A549 (cell line): ENCODE results near the gene F5. TPM values are rescaled to one million over a fixed set of nuclear protein-coding genes. Genes with fewer than 3 reads are reported as not detected.
"Not testable (repeated sequence)": the region's sequence is repeated elsewhere in the genome, so short reads cannot be mapped to it uniquely, and the experiment has no call there.

Source experiments
- ATAC-seq, 2 experiments: fragments of 200-7000 bp in 1 of 2; fragments of >200 bp in 1 of 2; cut with Nextera tagmentation in 1 of 2; cut with Tn5 transposase in 1 of 2; 3 replicates each; pipeline versions ENCODE4 v1.8.0 to v1.9.1; 2018 to 2020; ENCODE audit warnings: mild to moderate bottlenecking in 1 of 2, moderate library complexity in 1 of 2
- CTCF ChIA-PET: fragments of 300-600 bp; sonication (Branson Sonifier 250); formaldehyde crosslinking; extraction: SDS; loops from one replicate; lab custom pipeline; 2021; ENCODE audit warnings: antibody characterized with exemption, inconsistent platforms; lab: Yijun Ruan, JAX
- POLR2A ChIA-PET: fragments of 350-600 bp; formaldehyde crosslinking; extraction: SDS; loops from one replicate; lab custom pipeline; 2021; ENCODE audit warnings: antibody characterized with exemption, inconsistent platforms; lab: Yijun Ruan, JAX
- DNase-seq, 2 experiments: peaks; one replicate each; pipeline versions ENCODE4 v3.0.0 to v3.0.0-alpha.2; 2011 to 2016; ENCODE audit warnings: low read depth in 1 of 2, low spot score in 1 of 2
- FAIRE-seq: peaks from 2 replicates; lab custom pipeline; 2011; peaks lifted over from hg19 to GRCh38; lab: Jason Lieb, UNC
- H3K27ac ChIP-seq, 2 experiments: fragments of >200 bp; sonication (Bioruptor Twin); formaldehyde crosslinking; 3 replicates each; pipeline ENCODE4 v1.5.1; 2016 to 2017
- H3K4me1 ChIP-seq: fragments of >200 bp; sonication (Bioruptor Twin); formaldehyde crosslinking; 3 replicates; pipeline ENCODE4 v1.6.1; 2016
- H3K4me2 ChIP-seq: fragments of >200 bp; sonication (Bioruptor Twin); formaldehyde crosslinking; 3 replicates; pipeline ENCODE4 v1.6.1; 2016
- H3K4me3 ChIP-seq: fragments of >200 bp; sonication (Bioruptor Twin); formaldehyde crosslinking; 3 replicates; pipeline ENCODE4 v1.5.1; 2016
- H3K9me3 ChIP-seq: fragments of >200 bp; sonication (Bioruptor Twin); formaldehyde crosslinking; 3 replicates; pipeline ENCODE4 v1.6.1; 2016
- CHD4 ChIP-seq: fragments of 200-600 bp; sonication (generic); IDR thresholded peaks from 2 replicates; pipeline ENCODE4 v1.6.1; 2016; ENCODE audit warnings: antibody characterized with exemption, mild to moderate bottlenecking, borderline replicate concordance
- EHMT2 ChIP-seq: fragments of 200-600 bp; sonication (generic); IDR thresholded peaks from 2 replicates; pipeline ENCODE4 v1.6.1; 2016; ENCODE audit warnings: antibody characterized with exemption, low read depth, mild to moderate bottlenecking, moderate library complexity
- FOSB ChIP-seq: fragments of 250-450 bp; sonication (Bioruptor Pico); IDR thresholded peaks from 2 replicates; pipeline ENCODE4 v1.5.0; 2020; ENCODE audit warnings: mild to moderate bottlenecking, moderate library complexity
- FOSL2 ChIP-seq, 2 experiments: fragments of 450-650 bp in 1 of 2; fragments of >200 bp in 1 of 2; sonication (Bioruptor Twin) in 1 of 2; formaldehyde crosslinking; IDR thresholded peaks; 2 replicates each; pipeline versions ENCODE4 v1.5.0 to v1.6.1; 2016 to 2020; ENCODE audit warnings: mild to moderate bottlenecking in 1 of 2, moderate library complexity in 1 of 2
- HEYL ChIP-seq: fragments of 250-450 bp; sonication (Bioruptor Pico); IDR thresholded peaks from 2 replicates; pipeline ENCODE4 v1.8.0; 2021; ENCODE audit warnings: mild to moderate bottlenecking, moderate library complexity
- HOXB5 ChIP-seq: fragments of 250-450 bp; sonication (Bioruptor Pico); IDR thresholded peaks from 2 replicates; pipeline ENCODE4 v1.5.0; 2020; ENCODE audit warnings: mild to moderate bottlenecking, moderate library complexity
- JUNB ChIP-seq: fragments of >200 bp; sonication (Bioruptor Twin); formaldehyde crosslinking; IDR thresholded peaks from 2 replicates; pipeline ENCODE4 v1.6.1; 2016
- KDM5A ChIP-seq: fragments of 200-600 bp; sonication (generic); IDR thresholded peaks from 2 replicates; pipeline ENCODE4 v1.6.1; 2016; ENCODE audit warnings: antibody characterized with exemption, mild to moderate bottlenecking
- MAX ChIP-seq: IDR thresholded peaks from 2 replicates; pipeline ENCODE4 v1.6.1; 2012
- MAZ ChIP-seq: fragments of 150-350 bp; IDR thresholded peaks from 2 replicates; pipeline ENCODE4 v1.6.1; 2014; ENCODE audit warnings: antibody characterized with exemption, low read depth, low read length, borderline replicate concordance
- NPAS2 ChIP-seq: fragments of 250-450 bp; sonication (Bioruptor Pico); IDR thresholded peaks from 2 replicates; pipeline ENCODE4 v1.8.0; 2022; ENCODE audit warnings: mild to moderate bottlenecking, moderate library complexity, borderline replicate concordance
- POLR2A ChIP-seq: IDR thresholded peaks from 2 replicates; pipeline ENCODE4 v1.6.1; 2012; ENCODE audit warnings: mild to moderate bottlenecking, low read length
- RARB ChIP-seq: fragments of 250-450 bp; sonication (Bioruptor Pico); IDR thresholded peaks from 2 replicates; pipeline ENCODE4 v1.8.0; 2021; ENCODE audit warnings: mild to moderate bottlenecking, moderate library complexity
- RNF2 ChIP-seq: fragments of 200-600 bp; sonication (generic); IDR thresholded peaks from 2 replicates; pipeline ENCODE4 v1.6.1; 2016; ENCODE audit warnings: low read depth, mild to moderate bottlenecking, antibody characterized with exemption, moderate library complexity, borderline replicate concordance
- TP53 ChIP-seq: fragments of 250-450 bp; sonication (Bioruptor Pico); IDR thresholded peaks from 2 replicates; pipeline ENCODE4 v1.5.0; 2021; ENCODE audit warnings: mild to moderate bottlenecking, moderate library complexity
- ZFP36 ChIP-seq: fragments of 450-650 bp; IDR thresholded peaks from 2 replicates; pipeline ENCODE4 v1.6.1; 2014; ENCODE audit warnings: borderline replicate concordance; ENCODE audit not compliant: partially characterized antibody
- ZNF302 ChIP-seq: fragments of 250-450 bp; sonication (Bioruptor Pico); IDR thresholded peaks from 2 replicates; pipeline ENCODE4 v1.9.0; 2021; ENCODE audit warnings: inconsistent platforms, mild to moderate bottlenecking, moderate library complexity
- WGBS: methylation state at CpG from one replicate; pipeline ENCODE4 v1.1.6; 2017; ENCODE audit errors: missing lambda C conversion rate; 5-methylcytosine and 5-hydroxymethylcytosine counted together
- polyA plus RNA-seq, 4 experiments: library from polyadenylated mRNA; depleted of rRNA in 3 of 4; stranded (reverse); fragments of >200 nt; fragmentation: RNase III in 1 of 4; extraction: RNeasy Plus Mini Kit Qiagen cat#74134 plus additional on column Dnase treatment in 1 of 4; gene quantifications; 2 replicates in 3 of 4; 3 replicates in 1 of 4; pipeline ENCODE4 v1.2.3, GENCODE V29; 2011 to 2017
- TF ChIP-seq, protein P1 (sequence below): fragments of 150-350 bp; IDR thresholded peaks from 2 replicates; pipeline ENCODE4 v1.6.1; 2014; ENCODE audit warnings: low read depth, mild to moderate bottlenecking, low read length

The F5 gene
- polyA plus RNA-seq, 2 of the 4 experiments (the other 2 are of a cell fraction) = 0.04 to 0.36 TPM

DNA sequence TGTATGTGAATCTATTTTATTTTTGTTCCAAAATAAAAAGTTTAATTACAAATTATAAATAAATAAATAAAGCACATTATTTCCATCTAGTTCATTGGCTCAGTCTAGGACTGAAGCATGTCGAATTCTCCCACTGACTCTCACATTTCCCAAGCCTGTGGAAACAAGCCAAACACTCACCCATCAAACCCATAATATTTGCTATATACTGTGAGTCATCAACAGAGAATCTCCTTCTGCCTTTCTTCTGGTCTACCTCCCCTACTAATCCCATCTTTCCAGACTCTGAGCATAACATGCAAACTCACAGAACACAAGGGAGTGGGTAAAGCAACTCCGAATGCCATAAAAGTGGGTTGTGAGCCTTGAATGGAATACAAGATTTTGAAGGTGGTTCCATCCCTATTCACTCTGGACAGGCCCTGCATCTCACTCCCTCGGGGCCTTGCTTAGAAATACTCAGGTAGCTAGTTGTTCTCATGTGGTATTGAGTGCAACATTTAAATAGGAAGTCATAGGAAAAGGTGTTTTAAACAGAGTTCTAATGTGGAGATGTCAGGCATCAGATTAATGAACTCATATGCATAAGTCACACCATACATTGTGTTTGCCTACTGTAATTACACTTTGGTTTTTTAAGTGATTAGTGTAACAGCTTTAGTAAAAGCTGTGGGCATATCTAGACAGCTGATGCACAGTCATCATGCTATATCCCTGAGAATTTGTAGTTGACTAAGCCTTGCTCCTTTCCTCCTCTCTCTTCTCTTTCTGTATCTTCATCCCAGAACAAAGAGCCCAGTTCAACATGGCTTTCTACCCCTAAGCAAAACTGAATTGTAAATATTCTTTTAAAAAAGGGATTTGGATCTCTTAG is 47.0 kb downstream of the F5 start:
- WGBS = 10% methylated on average over 3 of the region's 3 CpGs
- peak in 1 of 2 experiments; percentile 53 for DNase-seq
- peak; percentile 80 to 87 for ATAC-seq
- no peak for TF ChIP-seq MAX
- TF ChIP-seq JUNB = peak; percentile 37; the same call in 1 of the 2 replicates
- peak; percentile 44; the same call in 1 of the 2 replicates for TF ChIP-seq FOSL2 (IDR thresholded peaks at IDR 0.05)
- TF ChIP-seq FOSL2 (CRISPR knock-in tag; IDR thresholded peaks at IDR 0.05) = peak; percentile 64
- Histone ChIP-seq H3K4me2 (peak overlapping the region; percentile 44), H3K4me1 (peaks cover 11% of the 10 kb centered on the region), H3K27ac (no peak overlapping the region; a peak in 1 of 6 replicates), H3K4me3 (no peak overlapping the region), H3K9me3 (no peaks in the 10 kb centered on the region)
- FAIRE-seq = no peak
- CTCF ChIA-PET = interaction anchor here (0.8 kb wide), 1 partner anchor 36 kb away, joined by 3 read pairs; no protein-coding TSS in a partner anchor
- POLR2A ChIA-PET = no interaction called here

GRCh38 chr1:169534653-169535052 is 51.6 kb downstream of the F5 start:
- H3K4me2 ChIP-seq = no peak overlapping the region
- ChIA-PET CTCF (no interaction called here), POLR2A (no interaction called here)
- no peak overlapping the region for H3K4me3 ChIP-seq
- WGBS = 53% methylated on average over 2 of the region's 2 CpGs
- peaks cover 11% of the 10 kb centered on the region for H3K4me1 ChIP-seq
- no peak for DNase-seq
- TF ChIP-seq, protein P1, sequence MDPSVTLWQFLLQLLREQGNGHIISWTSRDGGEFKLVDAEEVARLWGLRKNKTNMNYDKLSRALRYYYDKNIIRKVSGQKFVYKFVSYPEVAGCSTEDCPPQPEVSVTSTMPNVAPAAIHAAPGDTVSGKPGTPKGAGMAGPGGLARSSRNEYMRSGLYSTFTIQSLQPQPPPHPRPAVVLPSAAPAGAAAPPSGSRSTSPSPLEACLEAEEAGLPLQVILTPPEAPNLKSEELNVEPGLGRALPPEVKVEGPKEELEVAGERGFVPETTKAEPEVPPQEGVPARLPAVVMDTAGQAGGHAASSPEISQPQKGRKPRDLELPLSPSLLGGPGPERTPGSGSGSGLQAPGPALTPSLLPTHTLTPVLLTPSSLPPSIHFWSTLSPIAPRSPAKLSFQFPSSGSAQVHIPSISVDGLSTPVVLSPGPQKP = no peak
- TF ChIP-seq ZFP36 (no peak), KDM5A (no peak), MAZ (no peak), POLR2A (no peak), HEYL (CRISPR knock-in tag) (no peak), NPAS2 (CRISPR knock-in tag) (no peak), ZNF302 (no peak), RARB (CRISPR knock-in tag) (no peak), FOSB (CRISPR knock-in tag) (no peak), HOXB5 (CRISPR knock-in tag) (no peak), CHD4 (no peak), TP53 (CRISPR knock-in tag) (no peak), FOSL2 (IDR thresholded peaks at IDR 0.05) (no peak), FOSL2 (CRISPR knock-in tag; IDR thresholded peaks at IDR 0.05) (no peak), RNF2 (no peak), EHMT2 (no peak)
- no peak for FAIRE-seq
- H3K9me3 ChIP-seq = no peaks in the 10 kb centered on the region
- no peak for ATAC-seq
- H3K27ac ChIP-seq = no peak overlapping the region

GRCh38 chr1:169533528-169534190 is 52.6 kb downstream of the F5 start:
- peaks cover 11% of the 10 kb centered on the region for H3K4me1 ChIP-seq
- H3K9me3 ChIP-seq, DNase-seq, POLR2A ChIA-PET, H3K27ac ChIP-seq, FAIRE-seq, CTCF ChIA-PET, H3K4me2 ChIP-seq, ATAC-seq, H3K4me3 ChIP-seq: not testable (repeated sequence)
- 77% methylated on average over 9 of the region's 9 CpGs for WGBS
